ENCODE data around the gene SAFB2.

The SAFB2 gene

DNA sequence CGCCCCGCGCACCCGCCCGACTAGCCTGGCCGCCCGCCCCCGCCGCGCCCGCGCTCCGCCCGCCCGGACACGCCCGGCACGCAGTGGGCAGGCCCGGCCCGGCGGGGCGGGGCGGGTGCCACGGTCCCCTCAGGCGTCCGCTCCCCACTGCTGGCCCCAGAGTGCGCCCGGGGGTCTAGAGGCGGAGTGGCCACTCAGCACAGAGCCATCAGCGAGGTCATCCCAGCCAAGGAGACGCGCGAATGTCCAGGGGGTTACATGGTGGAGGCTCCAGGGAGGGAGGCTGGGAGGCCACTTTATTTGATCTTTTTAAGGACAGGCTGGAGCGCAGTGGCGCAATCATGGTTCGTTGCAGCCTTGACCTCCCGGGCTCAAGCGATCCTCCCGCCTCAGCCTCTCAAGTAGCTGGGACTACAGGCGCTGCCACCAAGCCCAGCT, 54.6 kb downstream of the SAFB2 start:
- H3K9ac ChIP-seq (ENCODE audit: low read depth in 1 of 2, low read length in 2 of 2), result no peak overlapping the region
- H3K27me3 ChIP-seq (ENCODE audit: control insufficient read depth in 1 of 2, insufficient read depth in 2 of 2, low read length in 2 of 2), result peaks cover 19 to 20% of the 10 kb centered on the region in 2 donors
- H3K9me3 ChIP-seq (ENCODE audit: control insufficient read depth in 1 of 2, low read length in 2 of 2), result no peaks in the 10 kb centered on the region
- no peaks in the 10 kb centered on the region for H3K36me3 ChIP-seq (ENCODE audit: control insufficient read depth in 1 of 2, insufficient read depth in 2 of 2, low read length in 2 of 2)
- H3K4me1 ChIP-seq (ENCODE audit: control insufficient read depth in 1 of 2, insufficient read depth in 2 of 2, low read length in 2 of 2), result no peaks in the 10 kb centered on the region
- H3K27ac ChIP-seq (ENCODE audit: low read depth, low read length), result no peak overlapping the region
- H3K4me3 ChIP-seq (ENCODE audit: low read depth in 1 of 2, low read length in 2 of 2), result no peak overlapping the region

DNA sequence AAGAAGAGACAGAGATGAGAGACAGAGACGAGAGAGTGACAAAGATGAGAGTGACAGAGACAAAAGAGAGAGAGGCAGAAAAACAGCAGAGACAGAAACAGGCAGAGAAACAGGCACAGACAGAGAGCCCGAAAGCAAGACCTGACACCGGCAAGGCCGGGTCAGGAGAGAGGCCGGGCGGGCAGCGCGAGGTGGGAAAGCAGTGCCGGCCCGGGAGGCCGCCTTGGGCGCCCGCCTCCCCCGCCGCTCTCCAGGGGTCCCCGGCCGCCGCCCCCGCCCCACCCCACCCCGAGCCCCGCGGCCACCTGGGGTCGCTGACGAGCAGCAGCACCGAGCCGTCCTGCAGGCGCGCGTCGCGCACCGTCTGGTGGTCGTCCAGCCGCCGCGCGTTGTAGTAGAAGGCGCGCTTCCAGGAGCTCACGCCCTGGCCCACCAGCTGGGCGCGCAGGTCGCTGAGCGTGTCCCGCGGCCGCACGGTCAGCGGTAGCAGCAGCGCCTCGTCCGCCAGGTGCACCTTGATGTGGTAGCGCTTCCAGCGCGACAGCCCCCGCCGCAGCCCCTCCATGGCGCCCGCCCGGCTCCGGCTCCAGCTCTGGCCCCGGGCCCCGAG, 55.1 kb downstream of the SAFB2 start, which contains the start of gene TINCR:
TINCR (minus strand) TSS at position 594 of the 610 bp plus-strand sequence.
- H3K4me3 ChIP-seq (ENCODE audit: low read depth in 1 of 2, low read length in 2 of 2), result no peak within 1 kb of the TSS
- H3K27me3 ChIP-seq (ENCODE audit: control insufficient read depth in 1 of 2, insufficient read depth in 2 of 2, low read length in 2 of 2), result peaks cover 19 to 20% of the 10 kb centered on the region in 2 donors
- H3K9ac ChIP-seq (ENCODE audit: low read depth in 1 of 2, low read length in 2 of 2), result no peak within 1 kb of the TSS
- no peaks in the 10 kb centered on the region for H3K9me3 ChIP-seq (ENCODE audit: control insufficient read depth in 1 of 2, low read length in 2 of 2)
- no peaks in the 10 kb centered on the region for H3K36me3 ChIP-seq (ENCODE audit: control insufficient read depth in 1 of 2, insufficient read depth in 2 of 2, low read length in 2 of 2)
- H3K4me1 ChIP-seq (ENCODE audit: control insufficient read depth in 1 of 2, insufficient read depth in 2 of 2, low read length in 2 of 2), result no peaks in the 10 kb centered on the region
- H3K27ac ChIP-seq (ENCODE audit: low read depth, low read length), result no peak within 1 kb of the TSS

DNA sequence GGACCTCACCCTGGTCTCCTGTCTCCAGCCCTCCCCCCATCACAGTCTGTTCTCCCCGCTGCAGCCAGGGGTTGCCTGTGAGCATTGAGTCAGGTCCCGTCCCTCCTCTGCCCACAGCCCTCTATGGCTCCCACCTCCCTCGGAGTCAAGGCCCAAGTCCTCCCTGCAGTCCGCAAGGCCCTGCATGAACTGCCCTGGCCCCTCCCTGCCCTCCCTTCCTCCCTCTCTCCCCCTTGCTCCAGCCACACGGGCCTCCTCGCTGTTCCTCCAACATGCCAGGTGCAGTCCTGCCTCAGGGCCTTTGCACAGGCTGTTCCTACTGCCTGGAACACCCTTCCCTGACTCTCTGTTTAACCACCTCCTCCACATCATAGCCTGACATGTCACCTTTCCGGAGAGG, 57.6 kb downstream of the SAFB2 start:
- H3K9ac ChIP-seq (ENCODE audit: low read depth in 1 of 2, low read length in 2 of 2), result no peak overlapping the region
- H3K4me3 ChIP-seq (ENCODE audit: low read depth in 1 of 2, low read length in 2 of 2), result no peak overlapping the region
- H3K36me3 ChIP-seq (ENCODE audit: control insufficient read depth in 1 of 2, insufficient read depth in 2 of 2, low read length in 2 of 2), result no peaks in the 10 kb centered on the region
- peaks cover 19 to 20% of the 10 kb centered on the region in 2 donors for H3K27me3 ChIP-seq (ENCODE audit: control insufficient read depth in 1 of 2, insufficient read depth in 2 of 2, low read length in 2 of 2)
- H3K9me3 ChIP-seq (ENCODE audit: control insufficient read depth in 1 of 2, low read length in 2 of 2), result peaks cover 4 to 9% of the 10 kb centered on the region in 2 donors
- H3K27ac ChIP-seq (ENCODE audit: low read depth, low read length), result no peak overlapping the region
- H3K4me1 ChIP-seq (ENCODE audit: control insufficient read depth in 1 of 2, insufficient read depth in 2 of 2, low read length in 2 of 2), result no peaks in the 10 kb centered on the region

DNA sequence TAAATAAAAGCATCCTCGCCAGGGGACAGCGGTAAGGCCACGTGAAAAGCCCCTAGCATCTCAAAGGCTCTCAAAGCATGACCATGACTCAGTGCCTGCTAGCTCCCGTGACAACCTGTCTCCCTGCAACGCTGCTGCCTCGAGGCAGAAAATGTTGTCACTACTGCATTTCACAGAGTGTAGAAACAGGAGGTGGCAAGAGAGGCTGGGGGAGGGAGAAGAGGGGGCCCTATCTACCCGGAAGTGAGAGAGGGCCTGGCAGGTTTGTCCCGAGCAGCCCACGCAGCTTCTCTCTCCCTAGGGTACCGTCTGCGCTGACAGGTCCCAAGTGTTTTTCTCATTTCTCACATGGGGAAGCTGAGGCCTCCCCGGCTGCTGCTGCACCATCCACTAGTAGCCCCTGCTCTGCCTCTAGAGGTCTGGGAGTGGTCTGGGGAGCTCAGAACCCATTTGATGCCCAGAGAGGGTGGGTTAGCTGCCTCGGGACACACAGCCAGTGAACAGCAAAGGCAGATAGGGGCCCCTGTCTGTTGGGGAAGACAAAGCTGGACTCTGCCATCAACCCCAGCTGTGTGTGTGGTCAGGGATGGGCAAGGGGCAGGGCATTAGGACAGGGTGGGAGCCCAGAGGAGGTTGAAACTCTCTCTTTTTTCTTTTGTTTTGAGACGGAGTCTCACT, 58.5 kb downstream of the SAFB2 start:
- Histone ChIP-seq H3K36me3 (ENCODE audit: control insufficient read depth in 1 of 2, insufficient read depth in 2 of 2, low read length in 2 of 2) (no peaks in the 10 kb centered on the region), H3K27ac (ENCODE audit: low read depth, low read length) (no peak overlapping the region), H3K9me3 (ENCODE audit: control insufficient read depth in 1 of 2, low read length in 2 of 2) (peaks cover 4 to 9% of the 10 kb centered on the region in 2 donors), H3K9ac (ENCODE audit: low read depth in 1 of 2, low read length in 2 of 2) (no peak overlapping the region), H3K4me1 (ENCODE audit: control insufficient read depth in 1 of 2, insufficient read depth in 2 of 2, low read length in 2 of 2) (no peaks in the 10 kb centered on the region), H3K27me3 (ENCODE audit: control insufficient read depth in 1 of 2, insufficient read depth in 2 of 2, low read length in 2 of 2) (peaks cover 19 to 20% of the 10 kb centered on the region in 2 donors), H3K4me3 (ENCODE audit: low read depth in 1 of 2, low read length in 2 of 2) (no peak overlapping the region)

- H3K9me3 ChIP-seq (ENCODE audit: control insufficient read depth in 1 of 2, low read length in 2 of 2), result peaks cover 4 to 9% of the 10 kb centered on the region in 2 donors
Observed at GRCh38 chr19:5563008-5563431, 59.6 kb downstream of the SAFB2 start.

GRCh38 chr19:5562280-5562679, 60.3 kb downstream of the SAFB2 start:
- H3K9ac ChIP-seq (ENCODE audit: low read depth in 1 of 2, low read length in 2 of 2), result no peak overlapping the region
- peaks cover 19 to 20% of the 10 kb centered on the region in 2 donors for H3K27me3 ChIP-seq (ENCODE audit: control insufficient read depth in 1 of 2, insufficient read depth in 2 of 2, low read length in 2 of 2)
- peaks cover 4 to 9% of the 10 kb centered on the region in 2 donors for H3K9me3 ChIP-seq (ENCODE audit: control insufficient read depth in 1 of 2, low read length in 2 of 2)
- H3K4me3 ChIP-seq (ENCODE audit: low read depth in 1 of 2, low read length in 2 of 2), result no peak overlapping the region
- no peaks in the 10 kb centered on the region for H3K4me1 ChIP-seq (ENCODE audit: control insufficient read depth in 1 of 2, insufficient read depth in 2 of 2, low read length in 2 of 2)
- H3K36me3 ChIP-seq (ENCODE audit: control insufficient read depth in 1 of 2, insufficient read depth in 2 of 2, low read length in 2 of 2), result no peaks in the 10 kb centered on the region
- no peak overlapping the region for H3K27ac ChIP-seq (ENCODE audit: low read depth, low read length)

More at GRCh38 chr19:5563008-5563431, 59.6 kb downstream of the SAFB2 start:
- Histone ChIP-seq H3K4me1 (ENCODE audit: control insufficient read depth in 1 of 2, insufficient read depth in 2 of 2, low read length in 2 of 2) (no peaks in the 10 kb centered on the region), H3K27me3 (ENCODE audit: control insufficient read depth in 1 of 2, insufficient read depth in 2 of 2, low read length in 2 of 2) (peaks cover 19 to 20% of the 10 kb centered on the region in 2 donors), H3K36me3 (ENCODE audit: control insufficient read depth in 1 of 2, insufficient read depth in 2 of 2, low read length in 2 of 2) (no peaks in the 10 kb centered on the region), H3K4me3 (ENCODE audit: low read depth in 1 of 2, low read length in 2 of 2) (no peak overlapping the region), H3K9ac (ENCODE audit: low read depth in 1 of 2, low read length in 2 of 2) (no peak overlapping the region), H3K27ac (ENCODE audit: low read depth, low read length) (no peak overlapping the region)

- peaks cover 11 to 12% of the 10 kb centered on the region in 2 donors for H3K27me3 ChIP-seq (ENCODE audit: control insufficient read depth in 1 of 2, insufficient read depth in 2 of 2, low read length in 2 of 2)
- no peak overlapping the region for H3K27ac ChIP-seq (ENCODE audit: low read depth, low read length)
- H3K9me3 ChIP-seq (ENCODE audit: control insufficient read depth in 1 of 2, low read length in 2 of 2), result peaks cover 4 to 9% of the 10 kb centered on the region in 2 donors
Observed at GRCh38 chr19:5561559-5561958, 61.0 kb downstream of the SAFB2 start.

DNA sequence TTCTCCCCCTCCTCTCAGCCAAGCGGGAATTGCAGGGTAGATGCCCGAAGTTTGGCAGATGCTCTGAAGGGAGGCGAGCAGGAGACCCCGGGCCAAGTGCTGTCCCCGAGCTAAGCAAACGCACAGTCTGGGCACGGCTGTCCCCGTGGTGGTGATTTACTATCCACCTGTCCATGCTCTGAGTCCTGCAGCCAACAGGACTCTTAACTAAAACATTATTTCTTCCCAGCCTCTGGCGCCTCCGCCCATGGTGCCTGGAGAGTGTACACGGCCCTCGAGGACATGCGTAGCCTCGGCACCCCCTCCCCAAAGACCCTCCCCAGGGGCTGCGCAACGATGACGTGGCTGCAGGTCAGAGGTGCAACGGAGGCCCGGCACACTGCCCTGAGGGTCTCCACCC, 62.4 kb downstream of the SAFB2 start:
- H3K27ac ChIP-seq (ENCODE audit: low read depth, low read length), result no peak overlapping the region
- no peaks in the 10 kb centered on the region for H3K36me3 ChIP-seq (ENCODE audit: control insufficient read depth in 1 of 2, insufficient read depth in 2 of 2, low read length in 2 of 2)
- no peaks in the 10 kb centered on the region for H3K4me1 ChIP-seq (ENCODE audit: control insufficient read depth in 1 of 2, insufficient read depth in 2 of 2, low read length in 2 of 2)
- H3K9me3 ChIP-seq (ENCODE audit: control insufficient read depth in 1 of 2, low read length in 2 of 2), result peaks cover 4 to 9% of the 10 kb centered on the region in 2 donors
- H3K27me3 ChIP-seq (ENCODE audit: control insufficient read depth in 1 of 2, insufficient read depth in 2 of 2, low read length in 2 of 2), result peaks cover 0 to 3% of the 10 kb centered on the region in 2 donors
- H3K9ac ChIP-seq (ENCODE audit: low read depth in 1 of 2, low read length in 2 of 2), result no peak overlapping the region
- no peak overlapping the region for H3K4me3 ChIP-seq (ENCODE audit: low read depth in 1 of 2, low read length in 2 of 2)

More at GRCh38 chr19:5561559-5561958, 61.0 kb downstream of the SAFB2 start:
- no peaks in the 10 kb centered on the region for H3K4me1 ChIP-seq (ENCODE audit: control insufficient read depth in 1 of 2, insufficient read depth in 2 of 2, low read length in 2 of 2)
- H3K9ac ChIP-seq (ENCODE audit: low read depth in 1 of 2, low read length in 2 of 2), result no peak overlapping the region
- H3K4me3 ChIP-seq (ENCODE audit: low read depth in 1 of 2, low read length in 2 of 2), result no peak overlapping the region
- H3K36me3 ChIP-seq (ENCODE audit: control insufficient read depth in 1 of 2, insufficient read depth in 2 of 2, low read length in 2 of 2), result no peaks in the 10 kb centered on the region

DNA sequence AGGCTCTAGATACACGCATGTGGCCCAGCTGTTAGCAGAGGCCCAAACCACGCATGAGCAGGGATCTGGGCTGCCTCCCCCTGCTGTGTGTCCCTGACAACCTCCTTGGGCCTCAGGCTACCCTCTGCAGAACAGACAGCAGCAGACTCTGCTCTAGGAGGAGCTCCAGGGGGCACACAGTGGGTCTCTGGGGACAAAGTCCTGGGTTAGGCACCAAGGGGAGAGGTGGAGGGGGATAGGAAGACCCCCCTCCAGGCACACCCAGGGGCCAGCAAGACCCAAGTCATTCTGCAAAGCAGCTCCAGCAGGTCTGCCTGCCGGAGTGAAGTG, 62.8 kb downstream of the SAFB2 start:
- H3K27me3 ChIP-seq (ENCODE audit: control insufficient read depth in 1 of 2, insufficient read depth in 2 of 2, low read length in 2 of 2), result no peaks in the 10 kb centered on the region
- no peak overlapping the region for H3K9ac ChIP-seq (ENCODE audit: low read depth in 1 of 2, low read length in 2 of 2)
- H3K36me3 ChIP-seq (ENCODE audit: control insufficient read depth in 1 of 2, insufficient read depth in 2 of 2, low read length in 2 of 2), result no peaks in the 10 kb centered on the region
- no peaks in the 10 kb centered on the region for H3K4me1 ChIP-seq (ENCODE audit: control insufficient read depth in 1 of 2, insufficient read depth in 2 of 2, low read length in 2 of 2)
- H3K27ac ChIP-seq (ENCODE audit: low read depth, low read length), result no peak overlapping the region
- no peak overlapping the region for H3K4me3 ChIP-seq (ENCODE audit: low read depth in 1 of 2, low read length in 2 of 2)
- H3K9me3 ChIP-seq (ENCODE audit: control insufficient read depth in 1 of 2, low read length in 2 of 2), result peaks cover 4 to 9% of the 10 kb centered on the region in 2 donors

GRCh38 chr19:5558101-5558621, 64.4 kb downstream of the SAFB2 start:
- Histone ChIP-seq H3K4me1 (ENCODE audit: control insufficient read depth in 1 of 2, insufficient read depth in 2 of 2, low read length in 2 of 2) (no peaks in the 10 kb centered on the region), H3K9ac (ENCODE audit: low read depth in 1 of 2, low read length in 2 of 2) (no peak overlapping the region), H3K27me3 (ENCODE audit: control insufficient read depth in 1 of 2, insufficient read depth in 2 of 2, low read length in 2 of 2) (no peaks in the 10 kb centered on the region)

More at GRCh38 chr19:5558101-5558621, 64.4 kb downstream of the SAFB2 start:
- Histone ChIP-seq H3K9me3 (ENCODE audit: control insufficient read depth in 1 of 2, low read length in 2 of 2) (peaks cover 4 to 9% of the 10 kb centered on the region in 2 donors), H3K27ac (ENCODE audit: low read depth, low read length) (no peak overlapping the region), H3K4me3 (ENCODE audit: low read depth in 1 of 2, low read length in 2 of 2) (no peak overlapping the region), H3K36me3 (ENCODE audit: control insufficient read depth in 1 of 2, insufficient read depth in 2 of 2, low read length in 2 of 2) (no peaks in the 10 kb centered on the region)
